ENCODE measurements around the gene ATP11A.

GRCh38 chr13:112699322-112699918 lies 9.6 kb downstream of the ATP11A start:
- no peak for TF ChIP-seq CTCF (IDR thresholded peaks at IDR 0.05)
- no peak for TF ChIP-seq POLR2A (IDR thresholded peaks at IDR 0.05)
- TF ChIP-seq POLR2AphosphoS5 (IDR thresholded peaks at IDR 0.05): no peak
